Stimulated activated CD4-positive, alpha-beta T cell treated with anti-CD3 and anti-CD28 coated beads, Interleukin-2, amount 100 ng/mL, for 48 hours (primary cell): ENCODE measurements around the gene FKBP14.
A peak's percentile ranks its signal among the peaks of the same experiment; 100 is the strongest.

Experiments used
- DNase-seq, 2 donors: peaks; one replicate each; pipeline ENCODE4 v3.0.0-alpha.2; 2020

Gene FKBP14

DNA sequence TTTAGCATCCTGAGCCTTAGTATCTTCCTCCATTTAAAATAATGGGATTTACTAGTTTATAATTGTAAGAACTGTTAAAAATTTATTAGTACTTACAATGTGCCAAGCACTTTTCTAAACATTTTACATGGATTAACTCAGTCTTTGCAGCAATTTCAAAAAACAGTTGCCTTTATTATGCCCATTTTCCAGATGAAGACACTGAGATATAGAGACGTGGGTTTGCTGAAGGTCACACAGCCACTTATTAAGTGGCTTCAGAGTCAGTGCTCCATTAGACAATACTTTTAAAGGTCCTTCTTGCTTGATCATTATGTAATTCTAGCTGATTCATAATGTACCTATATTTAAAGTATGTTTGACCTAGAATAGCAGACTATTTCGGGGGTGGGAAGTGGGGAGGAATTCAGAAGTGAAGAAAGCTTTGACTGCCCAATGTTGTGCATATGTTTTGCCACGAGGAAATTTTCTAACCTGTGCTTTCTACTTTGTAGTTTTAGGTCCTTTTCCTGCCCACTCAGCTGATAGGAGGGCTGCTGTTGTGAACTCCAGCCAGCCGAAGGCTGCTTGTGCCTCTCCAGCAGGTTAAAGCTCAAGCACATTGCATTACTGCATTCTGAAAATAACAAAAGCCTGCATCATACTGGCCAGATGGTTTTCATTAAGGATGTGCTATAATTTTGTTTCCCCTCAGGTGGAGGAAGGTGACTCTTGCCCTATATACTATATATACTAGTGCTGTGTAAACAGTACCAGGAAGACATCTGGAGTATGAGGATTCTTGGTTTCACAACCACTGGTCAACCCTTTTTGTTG is 6.0 kb upstream of the FKBP14 start:
- DNase-seq = no peak

DNA sequence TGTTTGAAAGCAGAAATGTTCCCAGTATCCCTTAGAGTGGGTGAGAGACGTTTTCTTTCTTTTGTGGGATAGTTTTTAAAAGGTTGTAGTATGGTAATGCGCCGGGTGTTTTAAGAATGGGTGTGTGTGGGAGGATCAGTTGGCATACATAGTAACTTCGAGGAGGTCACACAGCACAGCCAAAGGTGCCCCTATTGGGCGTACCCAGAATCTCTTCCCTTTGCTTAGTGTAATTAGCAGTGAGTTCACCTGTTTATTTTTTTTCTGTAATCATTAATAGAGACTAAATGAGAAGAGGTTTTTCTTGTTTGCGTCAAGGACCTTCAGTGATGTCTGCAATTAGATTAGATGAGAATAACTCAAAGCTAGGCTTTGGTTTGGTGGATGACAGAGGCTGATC is 3.2 kb upstream of the FKBP14 start:
- peak in 1 of 2 donors; percentile 5 for DNase-seq

DNA sequence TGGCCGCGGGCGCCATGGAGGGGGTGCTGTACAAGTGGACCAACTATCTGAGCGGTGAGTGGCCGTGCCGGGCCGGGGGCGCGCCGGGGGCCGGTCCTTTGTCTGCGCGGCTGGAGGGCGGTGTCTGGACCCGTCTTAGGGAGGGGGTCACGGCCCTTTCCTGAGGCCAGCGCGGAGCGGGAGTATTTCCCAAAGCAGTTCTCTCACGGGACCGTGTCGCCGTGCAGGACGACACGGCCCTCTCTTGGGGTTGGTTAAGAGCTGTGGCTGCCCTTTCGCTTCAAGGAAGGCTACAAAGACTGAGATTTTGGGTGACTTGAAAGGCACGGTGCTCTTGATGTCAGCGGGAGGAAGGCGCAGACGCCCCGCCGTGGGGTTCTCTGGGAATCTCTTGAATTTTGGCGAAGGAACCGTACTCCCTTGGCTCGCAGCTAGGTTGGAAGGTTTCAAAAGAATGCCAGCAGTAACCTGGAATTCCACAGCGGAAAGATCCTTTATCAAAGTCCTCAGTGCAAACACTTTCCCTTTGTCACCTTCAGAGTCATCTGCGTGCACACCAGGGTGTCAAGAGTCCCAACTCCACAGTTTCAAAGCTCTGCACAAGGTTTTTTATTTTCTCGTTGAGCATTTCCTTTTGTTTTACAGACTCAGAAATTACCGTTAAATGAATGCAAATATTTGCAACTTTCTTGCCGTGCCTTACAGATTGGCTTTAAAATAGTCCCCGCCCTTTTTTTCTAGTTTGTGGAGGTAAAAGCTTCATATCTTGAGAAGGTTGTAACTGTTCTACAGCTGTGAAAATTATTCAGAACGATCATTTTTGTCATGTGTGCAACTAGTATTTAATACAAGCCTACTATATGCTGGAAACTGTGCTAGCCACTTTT is 2.5 kb upstream of the FKBP14 start:
- peak in 1 of 2 donors; percentile 13 for DNase-seq

DNA sequence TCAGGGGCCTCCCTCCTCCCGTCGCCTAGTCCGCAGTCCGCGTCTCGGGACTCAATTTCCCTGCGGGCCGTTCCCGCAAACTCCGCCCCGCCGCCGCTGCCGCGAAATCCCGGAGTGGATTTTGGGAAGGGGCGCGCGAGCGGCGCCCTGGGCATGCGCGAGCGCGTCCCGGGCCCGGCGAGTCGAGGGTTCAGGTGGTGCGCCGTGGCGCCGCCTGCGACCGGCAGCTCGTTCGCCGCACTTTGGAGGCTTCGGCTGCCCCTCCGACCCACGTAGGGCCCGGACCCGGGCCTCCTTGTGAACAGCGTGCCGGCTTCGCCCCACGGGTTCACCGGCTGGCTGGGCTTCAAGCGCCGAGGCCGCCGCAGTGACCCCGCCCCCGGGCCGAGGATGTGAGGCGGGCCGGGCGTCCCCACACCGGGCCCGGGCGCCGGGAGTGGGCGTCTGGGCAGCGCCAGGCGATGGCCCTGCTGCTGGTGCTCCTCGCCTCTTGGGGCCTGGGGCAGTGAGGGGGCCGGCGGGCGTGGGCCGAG is 1.8 kb upstream of the FKBP14 start, which contains the start of gene PLEKHA8:
TSS of gene PLEKHA8 (plus strand) at position 197 of the 533 bp plus-strand sequence. CDS start 351 bp downstream, outside the sequence.
- DNase-seq = peak; percentile 92 to 95

DNA sequence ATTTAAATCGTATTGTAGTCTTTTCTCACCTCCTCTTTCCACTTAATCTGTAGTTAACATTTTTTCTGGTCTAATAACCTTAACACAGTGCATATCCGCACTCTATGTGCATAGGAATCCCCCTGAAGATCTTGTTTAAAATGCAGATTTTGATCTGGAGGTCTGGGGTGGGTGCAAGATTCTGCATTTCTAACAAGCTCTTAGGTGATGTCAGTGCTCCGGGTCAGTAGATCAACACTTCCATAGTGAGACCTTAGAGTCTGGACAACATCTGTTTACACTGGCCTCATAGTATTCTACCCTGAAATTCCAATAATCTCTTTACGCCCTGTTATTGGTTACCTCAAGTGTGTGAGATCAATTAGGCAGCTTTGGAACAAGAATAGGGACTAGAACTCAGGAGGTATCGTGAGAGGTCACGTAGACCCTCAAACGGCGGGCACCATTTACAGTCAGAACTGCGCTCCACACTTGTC is 1.3 kb upstream of the FKBP14 start:
- no peak for DNase-seq

DNA sequence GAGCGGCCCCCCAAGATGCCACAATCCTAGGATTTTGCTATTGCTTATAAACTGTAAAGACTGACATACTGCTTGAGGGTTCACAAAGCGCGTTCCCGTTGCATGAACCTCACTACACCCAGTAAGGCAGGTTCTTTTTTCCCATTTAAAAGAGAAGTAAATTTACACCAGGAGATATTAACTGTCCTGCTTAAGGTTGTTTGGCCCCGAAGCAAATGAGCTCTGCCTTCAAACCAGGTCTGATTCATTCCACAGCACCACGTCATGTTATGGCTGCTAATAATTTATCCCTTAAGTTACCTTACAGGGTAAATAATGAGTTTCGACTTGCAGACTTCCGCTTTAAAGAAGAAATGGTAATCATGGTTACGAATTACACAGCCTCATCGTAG is 559 bp upstream of the FKBP14 start:
- peak in 1 of 2 donors; percentile 9 for DNase-seq

DNA sequence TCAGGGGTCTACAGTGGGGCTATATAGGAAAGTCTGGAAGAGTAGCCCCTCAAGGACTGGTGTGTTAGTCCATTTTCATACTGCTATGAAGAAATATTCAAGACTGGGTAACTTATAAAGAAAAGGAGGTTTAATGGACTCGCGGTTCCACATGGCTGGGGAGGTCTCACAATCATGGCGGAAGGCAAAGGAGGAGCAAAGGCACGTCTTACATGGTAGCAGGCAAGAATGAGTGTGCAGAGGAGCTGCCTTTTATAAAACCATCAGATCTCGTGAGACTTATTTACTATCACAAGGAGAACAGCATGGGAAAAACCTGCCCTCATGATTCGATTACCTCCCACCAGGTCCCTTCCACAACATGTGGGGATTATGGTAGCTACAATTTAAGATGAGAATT is 3.0 kb downstream of the FKBP14 start:
- no peak for DNase-seq

DNA sequence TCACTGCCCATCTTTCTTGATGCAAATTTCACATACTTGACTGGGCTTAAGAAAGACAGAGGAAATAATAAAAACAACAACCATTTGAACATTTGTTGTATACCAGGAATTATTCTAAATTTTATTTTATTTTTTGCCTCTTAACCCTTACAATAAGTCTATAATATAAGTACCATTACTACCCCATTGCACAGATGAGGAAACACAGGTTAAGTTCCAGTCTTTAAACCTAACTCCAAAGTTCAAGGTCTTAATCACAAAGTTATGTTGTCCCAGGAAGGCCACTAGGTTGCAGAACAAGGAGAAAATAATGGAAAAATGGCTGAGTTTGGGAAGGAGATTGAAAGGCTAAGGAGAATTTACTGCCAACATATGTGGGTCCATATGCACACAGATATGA is 3.5 kb downstream of the FKBP14 start:
- DNase-seq = no peak

DNA sequence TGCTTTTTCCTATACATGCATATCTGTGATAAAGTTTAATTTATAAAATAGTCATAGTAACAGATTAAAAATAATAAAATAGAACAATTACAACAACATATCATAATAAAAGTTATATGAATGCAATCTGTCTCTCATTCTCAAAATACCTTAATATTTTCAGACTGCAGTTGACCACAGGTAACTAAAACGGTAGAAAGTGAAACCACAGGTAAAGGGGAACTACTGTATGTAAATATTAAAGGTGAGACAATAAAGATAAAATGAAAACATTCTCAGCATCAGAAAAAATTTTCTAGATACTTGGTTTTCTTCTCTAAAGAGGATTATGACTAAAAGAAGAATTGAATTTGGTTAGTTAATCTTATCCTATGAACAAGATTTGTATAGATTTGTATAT is 6.0 kb downstream of the FKBP14 start:
- DNase-seq = no peak

DNA sequence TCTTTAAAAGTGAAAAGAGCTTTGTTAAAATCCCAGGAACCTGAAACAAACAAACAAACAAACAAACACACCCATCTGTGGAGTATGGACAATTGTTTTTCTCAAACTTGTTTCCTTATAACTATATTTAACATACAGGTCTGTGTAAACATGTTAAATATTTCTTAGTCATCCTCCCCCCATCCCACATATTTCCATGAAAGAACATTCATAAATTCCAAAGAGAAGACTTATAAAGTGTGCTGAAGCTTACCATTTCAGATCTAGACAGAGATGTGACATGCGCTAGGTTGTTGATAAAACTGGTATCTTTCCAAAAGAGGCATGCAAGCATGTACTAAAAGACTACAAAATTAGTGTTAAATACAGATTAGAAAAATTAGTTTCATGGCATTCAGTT is 6.5 kb downstream of the FKBP14 start:
- DNase-seq = no peak

DNA sequence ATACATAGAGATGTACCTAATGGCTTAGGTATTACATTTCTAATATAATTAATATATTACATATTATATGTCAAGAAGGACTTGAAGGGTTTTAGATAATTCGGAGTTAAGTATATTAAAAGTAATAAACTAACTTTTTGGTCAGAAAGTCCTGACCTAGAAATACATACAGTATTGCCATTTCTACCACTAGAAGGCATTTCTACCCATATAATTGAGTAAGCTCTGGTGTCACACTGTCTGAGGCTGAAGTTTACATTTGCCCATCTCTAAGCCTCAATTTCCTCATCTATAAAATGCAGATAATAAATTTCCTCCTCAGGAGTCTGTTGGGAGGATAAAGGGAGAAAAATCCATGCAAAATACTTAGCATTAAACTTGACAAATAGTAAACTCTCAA is 7.1 kb downstream of the FKBP14 start:
- DNase-seq = no peak

DNA sequence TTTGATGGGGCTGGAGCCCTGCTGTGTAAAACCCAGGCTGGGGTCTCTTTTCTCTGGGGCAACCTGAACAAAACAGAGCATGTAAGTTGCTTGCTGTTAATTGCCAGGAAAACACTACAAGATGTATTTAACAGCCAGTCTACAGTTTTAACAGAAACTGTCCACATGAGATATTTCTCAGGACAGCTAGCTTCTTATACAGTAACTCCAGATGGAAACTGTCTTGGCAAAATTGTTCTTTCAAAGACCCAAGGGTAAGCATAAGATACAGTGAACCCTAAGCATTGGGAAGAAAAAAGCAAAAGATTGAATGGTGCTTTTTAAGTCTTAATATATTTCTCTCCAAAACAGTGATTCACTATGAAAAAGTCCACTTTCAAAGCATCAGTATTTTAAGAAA is 8.1 kb downstream of the FKBP14 start:
- DNase-seq = no peak

DNA sequence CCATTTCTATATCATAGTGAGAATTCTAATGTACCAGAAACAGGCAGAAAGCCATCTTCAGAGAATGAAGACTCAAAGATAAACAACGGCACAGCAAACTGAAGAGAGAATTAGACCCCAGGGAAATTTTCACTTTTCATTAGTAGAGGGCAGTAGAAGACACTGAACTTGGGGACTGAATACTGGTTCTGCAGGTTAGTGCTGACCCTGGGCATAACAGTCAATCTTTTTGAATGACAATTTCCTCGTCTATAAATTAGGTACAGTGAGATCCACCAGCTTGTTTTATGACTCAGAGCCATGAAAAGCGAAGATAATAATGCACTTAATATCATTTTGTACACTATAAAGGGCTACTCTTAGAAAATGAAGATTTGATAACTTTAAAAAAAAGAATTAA is 13.7 kb downstream of the FKBP14 start:
- no peak for DNase-seq

DNA sequence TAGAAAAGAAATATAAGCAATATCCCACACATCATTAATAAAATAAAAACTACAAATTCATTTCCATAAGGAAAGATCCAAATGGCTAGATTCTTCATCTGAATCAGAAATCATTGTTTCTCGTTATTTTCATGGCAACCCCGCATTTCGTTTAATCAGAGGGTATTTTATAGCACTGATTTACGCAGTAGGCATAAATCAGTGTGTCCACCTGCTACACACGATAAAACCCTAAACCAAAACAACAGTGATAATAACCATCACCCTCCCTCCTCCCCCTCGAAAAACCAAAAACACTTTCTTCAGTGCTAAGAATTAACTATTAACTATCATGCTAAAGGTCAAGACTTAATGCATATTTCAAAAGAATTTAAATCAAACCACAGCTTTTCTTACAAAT is 16.5 kb downstream of the FKBP14 start:
- no peak for DNase-seq

DNA sequence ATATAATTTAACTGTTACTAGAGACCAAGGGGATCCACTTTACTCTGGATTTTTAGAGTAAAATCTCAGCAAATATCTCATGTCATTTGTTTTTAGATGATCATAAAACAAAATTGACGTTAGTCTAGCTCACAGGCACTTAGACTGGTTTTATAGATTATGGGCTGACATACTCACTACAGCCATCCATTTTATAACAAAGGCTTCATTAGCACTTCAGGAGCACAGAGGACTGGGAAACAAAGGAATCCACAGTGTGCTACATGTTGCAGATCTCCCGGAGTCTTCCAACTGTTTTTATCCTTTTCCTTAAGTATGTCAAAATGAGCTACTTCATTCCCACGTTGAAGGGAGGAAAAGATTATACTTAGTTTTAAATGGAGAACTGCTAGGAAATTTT is 21.0 kb downstream of the FKBP14 start:
- no peak for DNase-seq

DNA sequence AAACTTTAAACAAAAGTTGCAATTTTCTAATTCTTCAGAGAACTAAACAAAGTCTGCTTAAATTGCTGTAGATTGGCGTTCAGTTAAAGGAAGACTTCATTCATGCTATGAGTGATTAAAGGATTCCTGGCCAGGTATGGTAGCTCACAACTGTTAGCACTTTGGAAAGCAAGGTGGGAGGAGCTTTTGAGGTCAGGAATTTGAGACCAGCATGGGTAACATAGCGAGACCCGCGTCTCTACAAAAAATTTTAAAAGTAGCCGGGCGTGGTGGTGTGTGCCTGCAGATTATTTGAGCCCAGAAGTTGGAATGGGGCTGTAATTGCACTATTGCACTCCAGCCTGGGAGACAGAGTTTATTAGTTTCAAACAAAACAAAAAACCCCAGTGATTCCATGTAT is 23.4 kb downstream of the FKBP14 start:
- DNase-seq = no peak

DNA sequence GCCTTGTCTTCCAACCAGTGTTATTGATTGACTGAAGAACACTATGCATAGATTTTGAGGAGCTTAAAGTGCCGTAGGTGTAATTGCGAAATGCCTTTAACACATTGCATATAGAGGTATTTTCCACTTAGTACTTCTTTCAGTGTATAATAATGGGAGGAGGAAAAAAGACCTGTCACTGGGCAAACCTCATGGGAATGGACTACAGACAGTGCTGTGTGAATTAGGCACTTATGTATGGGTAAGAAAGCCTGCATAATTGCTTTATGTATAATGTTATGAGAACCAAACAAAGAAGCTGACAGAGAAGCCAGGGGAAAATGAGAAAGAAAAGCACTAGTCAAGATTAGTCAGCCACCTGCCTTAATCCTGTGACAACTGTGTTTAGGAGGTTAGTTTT is 24.5 kb downstream of the FKBP14 start:
- DNase-seq = no peak

DNA sequence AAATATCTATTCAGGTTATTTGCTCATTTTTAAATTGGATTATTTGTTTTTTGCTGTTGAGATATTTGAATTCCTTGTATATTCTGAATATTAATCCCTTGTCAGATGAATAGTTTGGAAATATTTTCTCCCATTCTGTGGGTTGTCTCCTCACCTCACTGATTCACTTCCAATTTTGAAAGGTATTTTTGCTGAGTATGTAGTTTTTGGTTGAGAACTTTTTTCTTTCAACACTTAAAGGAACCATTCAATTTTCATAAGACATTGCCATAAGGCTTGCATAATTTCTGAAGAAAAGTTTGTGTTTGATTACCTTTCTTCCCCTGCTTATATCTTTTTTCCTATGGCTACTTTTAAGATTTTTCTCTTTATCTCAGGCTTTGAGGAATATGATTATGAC is 28.0 kb downstream of the FKBP14 start:
- DNase-seq = no peak

DNA sequence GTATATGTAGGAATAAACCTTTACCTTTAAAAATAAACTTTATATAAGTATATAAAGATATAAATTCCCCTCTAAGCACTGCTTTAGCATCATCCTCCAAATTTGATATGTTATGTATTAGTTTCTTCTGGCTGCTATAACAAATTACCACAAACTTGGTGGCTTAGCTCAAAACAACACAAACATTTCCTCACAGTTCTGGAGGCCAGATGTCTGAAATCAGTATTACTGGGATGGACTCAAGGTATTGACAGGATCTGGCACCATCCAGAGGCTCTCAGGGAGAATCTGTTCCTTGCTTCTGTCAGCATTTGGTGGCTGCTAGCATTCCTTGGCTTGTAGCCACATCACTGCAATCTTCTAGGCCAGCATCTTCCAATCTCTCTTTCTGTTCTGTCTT is 30.2 kb downstream of the FKBP14 start:
- DNase-seq = no peak

DNA sequence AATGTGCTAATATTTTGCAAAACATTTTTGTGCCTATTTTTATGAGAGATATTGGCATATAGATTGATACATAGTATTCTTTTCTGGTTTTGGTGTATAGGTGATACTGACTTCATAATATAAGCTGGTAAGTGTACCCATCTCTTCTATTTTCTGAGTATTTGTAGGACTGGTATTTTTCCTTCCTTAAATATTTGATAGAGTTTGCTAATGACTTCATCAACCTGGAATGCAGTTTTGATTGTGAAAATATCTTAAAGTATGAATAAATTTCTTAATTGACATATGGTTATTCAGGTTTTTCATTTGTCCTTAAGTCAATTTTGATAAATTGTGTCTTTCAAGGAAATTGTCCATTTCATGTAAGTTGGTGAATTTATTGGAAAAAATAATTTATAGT is 30.9 kb downstream of the FKBP14 start:
- no peak for DNase-seq

DNA sequence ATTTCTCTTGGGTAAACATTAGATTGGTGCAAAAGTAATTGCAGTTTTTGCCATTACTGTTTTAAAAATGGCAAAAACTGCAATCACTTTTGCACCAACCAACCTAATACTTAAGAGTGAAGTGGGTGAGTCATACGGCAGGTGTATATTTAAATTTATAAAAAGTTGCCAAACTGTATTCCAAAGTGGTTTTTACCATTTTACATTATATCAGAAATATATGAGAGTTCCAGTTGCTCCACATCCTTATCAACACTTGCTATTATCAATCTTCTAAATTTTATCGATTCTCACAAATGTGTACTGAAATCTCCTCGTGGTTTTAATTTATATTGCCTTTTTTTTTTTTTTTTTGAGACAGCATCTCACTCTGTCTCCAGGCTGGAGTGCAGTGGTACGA is 33.4 kb downstream of the FKBP14 start:
- DNase-seq = no peak

DNA sequence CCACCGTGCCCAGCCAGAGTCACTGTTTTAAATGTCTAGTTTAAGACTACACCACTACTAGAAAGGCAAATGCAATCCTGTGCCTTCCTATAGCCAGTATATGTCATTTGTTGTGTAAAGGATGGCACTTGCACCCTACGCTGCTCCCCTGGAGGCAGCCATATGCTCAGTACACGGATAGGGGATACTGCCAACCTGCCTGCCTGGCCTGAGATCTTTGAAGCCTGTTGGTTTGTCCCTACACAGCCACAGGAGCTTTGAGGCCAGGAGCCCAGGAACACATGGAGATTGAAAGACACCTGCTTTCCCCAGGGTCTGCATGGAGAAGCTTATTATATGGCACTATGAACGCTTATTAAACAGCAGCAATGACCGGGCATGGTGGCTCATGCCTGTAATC is 34.6 kb downstream of the FKBP14 start:
- DNase-seq = no peak

DNA sequence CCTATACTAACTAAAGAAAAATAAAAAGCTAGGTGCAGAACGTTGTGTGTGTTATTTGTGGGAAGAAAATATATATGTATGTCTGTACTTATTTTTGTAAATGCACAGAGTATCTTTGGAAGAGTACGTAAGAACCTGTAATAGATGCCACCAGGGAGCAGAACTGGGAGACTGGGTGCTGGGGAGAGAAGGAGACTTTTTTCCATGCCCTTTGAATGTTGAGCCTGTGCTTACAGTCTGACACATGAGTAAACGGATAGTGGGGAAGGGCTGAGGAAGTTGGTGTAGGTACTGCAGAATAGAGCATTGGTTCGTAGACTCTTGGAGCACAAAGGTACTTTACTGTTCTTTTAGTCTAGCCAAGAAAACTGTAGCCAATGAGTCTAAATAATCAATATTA is 35.6 kb downstream of the FKBP14 start:
- no peak for DNase-seq
